Fibroblast of pulmonary artery (primary cell): Measurements from ENCODE around the gene GPSM1.

Experiments
- DNase-seq: peaks from one replicate; pipeline ENCODE4 v3.0.0-alpha.2; 2010; ENCODE audit warnings: low read depth
- H3K4me3 ChIP-seq: replicated peaks from 2 replicates; pipeline ENCODE4 v1.5.1; 2011; ENCODE audit warnings: low read depth, mild to moderate bottlenecking, control low read depth, low read length, moderate library complexity
- TF ChIP-seq, protein P1 (sequence below): IDR thresholded peaks from 2 replicates; pipeline ENCODE4 v1.5.1; 2011; ENCODE audit warnings: mild to moderate bottlenecking, control low read depth, low read length, inconsistent platforms; ENCODE audit errors: missing control alignments

Gene GPSM1

DNA sequence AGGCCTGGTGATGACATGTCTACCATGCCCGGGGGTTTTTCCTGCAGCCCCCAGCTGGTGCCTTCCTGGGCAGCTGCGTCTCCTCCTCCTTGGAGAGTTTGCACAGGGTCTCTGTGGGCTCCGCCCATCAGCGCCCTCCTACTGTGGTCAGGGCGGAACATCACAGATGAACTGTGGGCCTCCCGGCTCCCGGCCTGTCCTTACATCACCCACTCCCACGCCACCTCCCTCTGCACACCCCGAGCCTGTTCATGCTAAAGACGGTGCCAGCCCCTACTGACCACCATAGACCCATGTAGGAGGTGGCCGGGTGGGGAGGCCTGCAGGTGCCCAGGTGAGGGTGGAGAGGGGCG, 12.6 kb downstream of the GPSM1 start:
- no peak for DNase-seq
- TF ChIP-seq, protein P1, sequence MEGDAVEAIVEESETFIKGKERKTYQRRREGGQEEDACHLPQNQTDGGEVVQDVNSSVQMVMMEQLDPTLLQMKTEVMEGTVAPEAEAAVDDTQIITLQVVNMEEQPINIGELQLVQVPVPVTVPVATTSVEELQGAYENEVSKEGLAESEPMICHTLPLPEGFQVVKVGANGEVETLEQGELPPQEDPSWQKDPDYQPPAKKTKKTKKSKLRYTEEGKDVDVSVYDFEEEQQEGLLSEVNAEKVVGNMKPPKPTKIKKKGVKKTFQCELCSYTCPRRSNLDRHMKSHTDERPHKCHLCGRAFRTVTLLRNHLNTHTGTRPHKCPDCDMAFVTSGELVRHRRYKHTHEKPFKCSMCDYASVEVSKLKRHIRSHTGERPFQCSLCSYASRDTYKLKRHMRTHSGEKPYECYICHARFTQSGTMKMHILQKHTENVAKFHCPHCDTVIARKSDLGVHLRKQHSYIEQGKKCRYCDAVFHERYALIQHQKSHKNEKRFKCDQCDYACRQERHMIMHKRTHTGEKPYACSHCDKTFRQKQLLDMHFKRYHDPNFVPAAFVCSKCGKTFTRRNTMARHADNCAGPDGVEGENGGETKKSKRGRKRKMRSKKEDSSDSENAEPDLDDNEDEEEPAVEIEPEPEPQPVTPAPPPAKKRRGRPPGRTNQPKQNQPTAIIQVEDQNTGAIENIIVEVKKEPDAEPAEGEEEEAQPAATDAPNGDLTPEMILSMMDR, result no peak
- H3K4me3 ChIP-seq, result no peak overlapping the region

GRCh38 chr9:136340356-136341041, 13.2 kb downstream of the GPSM1 start:
- DNase-seq, result no peak
- H3K4me3 ChIP-seq, result no peak overlapping the region
- TF ChIP-seq, protein P1, result no peak

DNA sequence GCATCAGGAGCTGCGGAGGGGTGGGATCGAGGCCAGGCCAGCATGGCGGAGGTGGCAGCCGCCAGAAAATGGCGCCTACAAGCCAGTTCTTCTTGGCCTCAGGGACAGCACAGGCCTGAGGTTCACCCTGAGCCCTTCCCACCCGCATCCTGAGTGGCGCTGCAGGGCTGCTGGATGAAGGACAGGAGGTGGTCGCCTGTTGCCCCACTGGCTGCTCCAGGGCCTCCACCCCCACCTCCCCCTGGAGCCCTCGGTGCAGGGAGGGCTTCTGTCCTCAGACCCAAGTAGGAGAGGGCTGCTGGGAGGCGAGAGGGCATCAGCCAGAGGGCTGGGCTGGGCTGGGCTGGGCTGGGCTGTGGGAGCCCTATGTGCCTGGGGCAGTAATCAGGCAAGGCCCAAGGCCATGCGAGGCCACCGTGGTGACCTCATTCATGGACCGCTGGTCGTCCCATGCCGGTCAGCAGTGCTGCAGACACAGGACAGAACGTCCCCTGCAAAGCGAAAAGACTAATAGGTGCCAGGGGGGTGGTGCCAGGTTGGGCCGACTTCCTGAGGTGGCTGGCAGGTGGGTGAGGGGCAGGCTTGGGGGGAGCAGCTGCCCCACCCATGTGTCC, 13.8 kb downstream of the GPSM1 start:
- H3K4me3 ChIP-seq, result no peak overlapping the region

GRCh38 chr9:136341769-136342168, 14.4 kb downstream of the GPSM1 start:
- no peak overlapping the region for H3K4me3 ChIP-seq
- TF ChIP-seq, protein P1, result no peak
- no peak for DNase-seq

More for the DNA sequence above, 13.8 kb downstream of the GPSM1 start:
- TF ChIP-seq, protein P1, result no peak
- no peak for DNase-seq

- peak; percentile 71 for DNase-seq
- no peak overlapping the region for H3K4me3 ChIP-seq
- TF ChIP-seq, protein P1, result no peak
These were observed 15.1 kb downstream of the GPSM1 start for GRCh38 chr9:136342181-136343120.

- H3K4me3 ChIP-seq, result no peak overlapping the region
- DNase-seq, result no peak
- TF ChIP-seq, protein P1, result no peak
These were observed 16.0 kb downstream of the GPSM1 start for GRCh38 chr9:136343121-136343883.
